Lung (tissue), 12 donors: Measurements from ENCODE around the gene A4GNT. TPM values are rescaled to one million over a fixed set of nuclear protein-coding genes. Genes with fewer than 3 reads are reported as not detected.

Experiments
- ATAC-seq: fragments of 200-7000 bp; cut with Tn5 transposase; one replicate; pipeline ENCODE4 v1.9.1; 2020; ENCODE audit warnings: moderate number of reproducible peaks; ENCODE audit not compliant: insufficient read depth, low FRiP score
- DNase-seq, 3 donors: peaks; one replicate each; pipeline ENCODE4 v3.0.0-alpha.2; 2013 to 2017
- H3K27ac ChIP-seq, 2 donors: one replicate each; pipeline ENCODE4 v1.5.1; 2013; ENCODE audit warnings: mild to moderate bottlenecking in 2 of 2, moderate library complexity in 2 of 2, control low read depth in 1 of 2, inconsistent platforms in 1 of 2, low read depth in 1 of 2, low read length in 1 of 2
- H3K27me3 ChIP-seq, 3 donors: one replicate each; pipeline ENCODE4 v1.5.1; 2013; ENCODE audit warnings: low read length in 2 of 3; ENCODE audit not compliant: control insufficient read depth in 3 of 3, insufficient read depth in 3 of 3
- H3K36me3 ChIP-seq, 4 donors: one replicate each; pipeline ENCODE4 v1.5.1; 2013; ENCODE audit warnings: low read length in 4 of 4, mild to moderate bottlenecking in 1 of 4, moderate library complexity in 1 of 4; ENCODE audit not compliant: control insufficient read depth in 4 of 4, insufficient read depth in 4 of 4
- H3K4me1 ChIP-seq, 5 donors: one replicate each; pipeline ENCODE4 v1.5.1; 2013; ENCODE audit warnings: low read length in 5 of 5, mild to moderate bottlenecking in 2 of 5, moderate library complexity in 1 of 5; ENCODE audit not compliant: control insufficient read depth in 5 of 5, insufficient read depth in 5 of 5
- H3K4me3 ChIP-seq: one replicate; pipeline ENCODE4 v1.5.1; 2013; ENCODE audit warnings: mild to moderate bottlenecking, control low read depth, moderate library complexity
- H3K9ac ChIP-seq, 2 donors: one replicate each; pipeline ENCODE4 v1.5.1; 2013; ENCODE audit warnings: low read length in 2 of 2, control low read depth in 1 of 2; ENCODE audit not compliant: insufficient read depth in 1 of 2
- H3K9me3 ChIP-seq, 4 donors: one replicate each; pipeline ENCODE4 v1.5.1; 2013; ENCODE audit warnings: low read length in 3 of 4, mild to moderate bottlenecking in 1 of 4, moderate library complexity in 1 of 4; ENCODE audit not compliant: control insufficient read depth in 4 of 4, insufficient read depth in 3 of 4
- CTCF ChIP-seq: IDR thresholded peaks from 2 replicates; pipeline ENCODE4 v1.5.1; 2012; ENCODE audit warnings: mild to moderate bottlenecking; ENCODE audit errors: control extremely low read depth, extremely low read depth
- WGBS, 2 donors: extraction: QIAGEN DNeasy Blood & Tissue Kit; methylation state at CpG; one replicate each; pipeline ENCODE4 v1.1.7; 2013; 5-methylcytosine and 5-hydroxymethylcytosine counted together
- polyA plus RNA-seq, 2 donors: library from polyadenylated mRNA; stranded (reverse); fragments of 200-250 nt; gene quantifications; one replicate each; pipeline ENCODE4 v1.2.1, GENCODE V29; 2013
- total RNA-seq, 2 donors: library from RNA; depleted of rRNA in 1 of 2; stranded (reverse); fragments of >200 nt in 1 of 2; gene quantifications; one replicate each; pipeline ENCODE4 v1.2.1, GENCODE V29; 2014 to 2021
- donor health status: control.
- donor health status: control.
- donor health status: Bipolar disorder and iron deficiency.
- donor health status: healthy.
- donor health status: DM: yes; HTN: yes; CAD: no.

A4GNT gene
- total and polyA plus RNA-seq, 4 donors, result 0.06 to 0.25 TPM; not detected in 2

GRCh38 chr3:138173769-138174420 lies 41.7 kb upstream of the A4GNT start:
- no peaks in the 10 kb centered on the region for H3K27me3 ChIP-seq
- peaks cover 0 to 12% (median 5%) of the 10 kb centered on the region in 5 donors for H3K4me1 ChIP-seq
- DNase-seq (peak in 1 of 3 donors; percentile 12), ATAC-seq (peak; percentile 8)
- no peak for TF ChIP-seq CTCF
- peak overlapping the region; percentile 87 for H3K9ac ChIP-seq
- 63 to 71% methylated on average over 13 of the region's 13 CpGs for WGBS, 2 donors
- peaks cover 0 to 21% (median 8%) of the 10 kb centered on the region in 4 donors for H3K36me3 ChIP-seq
- peak overlapping the region; percentile 93 for H3K4me3 ChIP-seq
- H3K27ac ChIP-seq, result no peak overlapping the region
- H3K9me3 ChIP-seq, result no peaks in the 10 kb centered on the region

- ATAC-seq (no peak), DNase-seq (no peak)
- Histone ChIP-seq H3K4me3 (no peak overlapping the region), H3K27ac (no peak overlapping the region), H3K36me3 (peaks cover 0 to 23% (median 10%) of the 10 kb centered on the region in 4 donors), H3K9me3 (no peaks in the 10 kb centered on the region), H3K4me1 (peaks cover 0 to 12% (median 5%) of the 10 kb centered on the region in 5 donors), H3K9ac (no peak overlapping the region), H3K27me3 (no peaks in the 10 kb centered on the region)
- no peak for TF ChIP-seq CTCF
- 49 to 63% methylated on average over 2 of the region's 2 CpGs for WGBS, 2 donors
These were observed 40.4 kb upstream of the A4GNT start for GRCh38 chr3:138172625-138173024.

GRCh38 chr3:138165061-138165460 lies 32.9 kb upstream of the A4GNT start:
- no peak overlapping the region for H3K9ac ChIP-seq
- peaks cover 18 to 34% (median 33%) of the 10 kb centered on the region in 4 donors for H3K36me3 ChIP-seq
- H3K4me1 ChIP-seq, result no peaks in the 10 kb centered on the region
- no peaks in the 10 kb centered on the region for H3K27me3 ChIP-seq
- no peak for TF ChIP-seq CTCF
- ATAC-seq, result no peak
- no peak overlapping the region for H3K27ac ChIP-seq
- no peak for DNase-seq
- 95 to 98% methylated on average over 2 of the region's 2 CpGs for WGBS, 2 donors
- no peak overlapping the region for H3K4me3 ChIP-seq
- H3K9me3 ChIP-seq, result no peaks in the 10 kb centered on the region
